ENCODE results near the gene VTI1A. TPM values are rescaled to one million over a fixed set of nuclear protein-coding genes. Genes with fewer than 3 reads are reported as not detected.
"Not testable (repeated sequence)": the region's sequence is repeated elsewhere in the genome, so short reads cannot be mapped to it uniquely, and the experiment has no call there.

The VTI1A gene
- total RNA-seq (2022) (44.4 and 58.1 TPM in 2 replicates), Bru-seq, nascent RNA (percentile 82 among the genes with signal in this experiment), BruChase-seq, experiment 1, labeled RNA remaining after a 6-hour chase (percentile 77 among the genes with signal in this experiment), BruChase-seq, experiment 2, labeled RNA remaining after a 2-hour chase (percentile 82 among the genes with signal in this experiment)
- long read RNA-seq, full-length matches to known transcripts, result 64 of 82 reads
- long read RNA-seq, partial matches to known transcripts, result 5 of 82 reads
- long read RNA-seq, other reads (novel, unspliced or antisense), result 13 of 82 reads

DNA sequence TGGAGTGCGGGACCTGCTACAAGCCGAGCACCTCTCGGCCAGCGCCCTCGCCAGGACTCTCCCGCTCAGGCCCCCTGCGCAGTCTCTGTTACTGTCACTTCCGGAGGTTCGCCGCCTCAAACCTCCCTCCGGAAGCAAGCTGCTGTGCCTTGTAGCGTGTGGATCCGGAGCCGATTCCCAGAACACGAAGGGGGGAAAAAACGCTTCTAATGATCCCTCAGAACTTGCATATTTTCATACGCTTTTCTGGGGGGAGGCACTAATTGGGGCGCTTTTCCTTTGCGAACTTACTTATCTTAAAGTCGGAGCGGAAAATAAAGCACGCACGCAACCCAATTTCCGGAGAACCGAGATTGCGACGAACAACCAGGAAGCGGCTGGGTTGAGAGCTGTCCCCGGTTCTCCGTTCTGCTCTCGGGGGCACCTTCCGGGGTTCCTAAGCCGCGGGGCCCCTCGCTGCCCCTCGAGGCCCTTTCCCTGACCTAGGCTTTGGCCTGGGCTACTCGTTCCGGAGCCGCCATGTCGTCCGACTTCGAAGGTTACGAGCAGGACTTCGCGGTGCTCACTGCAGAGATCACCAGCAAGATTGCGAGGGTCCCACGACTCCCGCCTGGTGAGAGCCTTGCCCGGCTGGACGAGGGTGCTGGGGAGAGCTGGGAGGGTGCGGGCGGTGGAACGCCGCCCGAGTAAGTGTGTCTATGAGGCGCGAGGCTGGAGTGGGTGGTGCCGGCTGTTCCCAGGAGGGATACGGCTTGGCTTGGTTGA lies at the start of gene VTI1A, which contains the start of gene ZDHHC6:
Gene VTI1A, plus strand, starts transcription at position 361 of the 765 bp plus-strand sequence. Its CDS starts 159 bp downstream, at position 520.
Gene ZDHHC6, minus strand, starts transcription at position 60 of the 765 bp plus-strand sequence. CDS start 1,478 bp downstream, outside the sequence.
- no peaks in the 10 kb centered on the region for H3K9me3 Mint-ChIP-seq (ENCODE audit: unreplicated experiment)
- H3K36me3 Mint-ChIP-seq (ENCODE audit: insufficient read depth, unreplicated experiment), result peaks cover 25% of the 10 kb centered on the region
- BruUV-seq (replicated peaks), result no TSS peak
- DNase-seq (ENCODE audit: unreplicated experiment), result peak; percentile 85
- peaks cover 16% of the 10 kb centered on the region for H3K4me1 Mint-ChIP-seq (ENCODE audit: insufficient read depth, unreplicated experiment)
- peak within 1 kb of the TSS; percentile 95 for H3K4me3 Mint-ChIP-seq (ENCODE audit: unreplicated experiment)
- ChIA-PET POLR2A (interaction anchor here (0.6 to 2.6 kb wide), 22 partner anchors 9 to 1054 kb away, joined by 3 to 26 read pairs (median 4); partner anchors contain the start of gene GPAM), CTCF (interaction anchor here (0.6 to 1.7 kb wide), 12 partner anchors 10 to 1177 kb away, joined by 3 to 8 read pairs (median 3); no protein-coding TSS in a partner anchor)
- intact Hi-C loops (cut with micrococcal nuclease), result loop anchor here (1.0 kb wide), 1 partner anchor 25 kb away; no protein-coding TSS in a partner anchor
- peak within 1 kb of the TSS; percentile 88 for H3K27ac Mint-ChIP-seq (ENCODE audit: low read depth, unreplicated experiment)
- TF ChIP-seq, protein P1, sequence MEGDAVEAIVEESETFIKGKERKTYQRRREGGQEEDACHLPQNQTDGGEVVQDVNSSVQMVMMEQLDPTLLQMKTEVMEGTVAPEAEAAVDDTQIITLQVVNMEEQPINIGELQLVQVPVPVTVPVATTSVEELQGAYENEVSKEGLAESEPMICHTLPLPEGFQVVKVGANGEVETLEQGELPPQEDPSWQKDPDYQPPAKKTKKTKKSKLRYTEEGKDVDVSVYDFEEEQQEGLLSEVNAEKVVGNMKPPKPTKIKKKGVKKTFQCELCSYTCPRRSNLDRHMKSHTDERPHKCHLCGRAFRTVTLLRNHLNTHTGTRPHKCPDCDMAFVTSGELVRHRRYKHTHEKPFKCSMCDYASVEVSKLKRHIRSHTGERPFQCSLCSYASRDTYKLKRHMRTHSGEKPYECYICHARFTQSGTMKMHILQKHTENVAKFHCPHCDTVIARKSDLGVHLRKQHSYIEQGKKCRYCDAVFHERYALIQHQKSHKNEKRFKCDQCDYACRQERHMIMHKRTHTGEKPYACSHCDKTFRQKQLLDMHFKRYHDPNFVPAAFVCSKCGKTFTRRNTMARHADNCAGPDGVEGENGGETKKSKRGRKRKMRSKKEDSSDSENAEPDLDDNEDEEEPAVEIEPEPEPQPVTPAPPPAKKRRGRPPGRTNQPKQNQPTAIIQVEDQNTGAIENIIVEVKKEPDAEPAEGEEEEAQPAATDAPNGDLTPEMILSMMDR (IDR thresholded peaks at IDR 0.05; ENCODE audit: unreplicated experiment), result no peak
- H3K27me3 Mint-ChIP-seq (ENCODE audit: insufficient read depth, unreplicated experiment), result no peaks in the 10 kb centered on the region

DNA sequence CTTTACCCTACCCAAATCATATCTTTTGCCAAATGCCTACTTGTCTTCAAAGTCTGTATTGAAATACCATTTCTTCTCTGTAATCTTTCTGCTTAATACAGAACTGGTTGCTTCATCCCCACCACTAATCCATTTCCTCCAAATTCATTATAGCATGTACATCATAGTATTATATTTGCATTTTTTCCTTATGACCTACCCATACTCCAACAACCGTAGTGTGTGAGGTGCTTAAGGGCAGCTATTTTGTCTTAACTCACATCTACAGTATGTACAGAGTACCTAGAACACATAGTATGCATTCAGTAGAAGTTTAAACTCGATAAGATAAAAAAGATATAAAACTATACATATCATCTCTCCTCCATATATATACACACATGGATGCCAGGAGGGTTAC lies 49.4 kb upstream of the VTI1A start:
- DNase-seq (ENCODE audit: unreplicated experiment), result no peak
- Mint-ChIP-seq H3K4me1 (ENCODE audit: insufficient read depth, unreplicated experiment) (no peaks in the 10 kb centered on the region), H3K9me3 (ENCODE audit: unreplicated experiment) (no peaks in the 10 kb centered on the region), H3K27me3 (ENCODE audit: insufficient read depth, unreplicated experiment) (peaks cover 12% of the 10 kb centered on the region), H3K4me3 (ENCODE audit: unreplicated experiment) (no peak overlapping the region), H3K36me3 (ENCODE audit: insufficient read depth, unreplicated experiment) (no peaks in the 10 kb centered on the region), H3K27ac (ENCODE audit: low read depth, unreplicated experiment) (no peak overlapping the region)
- TF ChIP-seq, protein P1 (IDR thresholded peaks at IDR 0.05; ENCODE audit: unreplicated experiment), result no peak
- BruUV-seq (replicated peaks), result no TSS peak
- intact Hi-C loops (cut with micrococcal nuclease), result no loop called here
- ChIA-PET POLR2A (no interaction called here), CTCF (no interaction called here)

- Mint-ChIP-seq H3K27me3 (ENCODE audit: insufficient read depth, unreplicated experiment) (peaks cover 14% of the 10 kb centered on the region), H3K4me1 (ENCODE audit: insufficient read depth, unreplicated experiment) (no peaks in the 10 kb centered on the region), H3K36me3 (ENCODE audit: insufficient read depth, unreplicated experiment) (no peaks in the 10 kb centered on the region), H3K9me3 (ENCODE audit: unreplicated experiment) (no peaks in the 10 kb centered on the region), H3K27ac (ENCODE audit: low read depth, unreplicated experiment) (no peak overlapping the region), H3K4me3 (ENCODE audit: unreplicated experiment) (no peak overlapping the region)
- DNase-seq (ENCODE audit: unreplicated experiment), result no peak
- POLR2A ChIA-PET, result no interaction called here
- BruUV-seq (replicated peaks), result no TSS peak
- TF ChIP-seq, protein P1 (IDR thresholded peaks at IDR 0.05; ENCODE audit: unreplicated experiment), result no peak
- intact Hi-C loops (cut with micrococcal nuclease), result no loop called here
- CTCF ChIA-PET, result no interaction called here
Measured at GRCh38 chr10:112402917-112403316, 44.1 kb upstream of the VTI1A start.

GRCh38 chr10:112404617-112405016 lies 42.4 kb upstream of the VTI1A start:
- Mint-ChIP-seq H3K27ac (ENCODE audit: low read depth, unreplicated experiment) (no peak overlapping the region), H3K4me3 (ENCODE audit: unreplicated experiment) (no peak overlapping the region), H3K36me3 (ENCODE audit: insufficient read depth, unreplicated experiment) (no peaks in the 10 kb centered on the region), H3K4me1 (ENCODE audit: insufficient read depth, unreplicated experiment) (no peaks in the 10 kb centered on the region), H3K27me3 (ENCODE audit: insufficient read depth, unreplicated experiment) (peaks cover 31% of the 10 kb centered on the region), H3K9me3 (ENCODE audit: unreplicated experiment) (no peaks in the 10 kb centered on the region)
- no TSS peak for BruUV-seq (replicated peaks)
- ChIA-PET POLR2A (interaction anchor here (0.6 to 1.6 kb wide), 2 partner anchors 43 to 1728 kb away, joined by 3 to 5 read pairs; no protein-coding TSS in a partner anchor), CTCF (interaction anchor here (0.6 to 0.7 kb wide), 3 partner anchors 12 to 1945 kb away, joined by 3 to 4 read pairs (median 3); no protein-coding TSS in a partner anchor)
- TF ChIP-seq, protein P1 (IDR thresholded peaks at IDR 0.05; ENCODE audit: unreplicated experiment), result no peak
- DNase-seq (ENCODE audit: unreplicated experiment), result no peak
- intact Hi-C loops (cut with micrococcal nuclease), result no loop called here

GRCh38 chr10:112406806-112407205 lies 40.2 kb upstream of the VTI1A start:
- BruUV-seq (replicated peaks); H3K9me3 Mint-ChIP-seq (ENCODE audit: unreplicated experiment); H3K4me3 Mint-ChIP-seq (ENCODE audit: unreplicated experiment); intact Hi-C loops (cut with micrococcal nuclease); H3K27ac Mint-ChIP-seq (ENCODE audit: low read depth, unreplicated experiment); H3K4me1 Mint-ChIP-seq (ENCODE audit: insufficient read depth, unreplicated experiment); POLR2A ChIA-PET; H3K36me3 Mint-ChIP-seq (ENCODE audit: insufficient read depth, unreplicated experiment); DNase-seq (ENCODE audit: unreplicated experiment): not testable (repeated sequence)
- peaks cover 29% of the 10 kb centered on the region for H3K27me3 Mint-ChIP-seq (ENCODE audit: insufficient read depth, unreplicated experiment)
- CTCF ChIA-PET, result interaction anchor here (0.5 to 1.0 kb wide), 2 partner anchors 16 to 99 kb away, joined by 3 to 4 read pairs; no protein-coding TSS in a partner anchor

Data from MCF 10A (cell line).